Body of pancreas (tissue), 4 donors: ENCODE results near the gene KIF1B. TPM values are rescaled to one million over a fixed set of nuclear protein-coding genes. Genes with fewer than 3 reads are reported as not detected.

Experiments used
- ATAC-seq: fragments of 150-250 bp; one replicate; pipeline ENCODE4 v1.9.1; 2016
- DNase-seq, 4 donors: peaks; one replicate each; pipeline ENCODE4 v3.0.0-alpha.2; 2019
- H3K27ac ChIP-seq, 4 donors: fragments of 200-600 bp; sonication (generic); 1 replicate in 3 of 4; 2 replicates in 1 of 4; pipeline versions ENCODE4 v1.5.1 to v1.6.1; 2016 to 2019; ENCODE audit warnings: mild to moderate bottlenecking in 1 of 4, mixed read lengths in 1 of 4, moderate library complexity in 1 of 4
- H3K27me3 ChIP-seq, 2 donors: fragments of 200-600 bp; sonication (generic); one replicate each; pipeline ENCODE4 v1.6.0; 2016; ENCODE audit warnings: mild to moderate bottlenecking in 1 of 2
- H3K36me3 ChIP-seq, 2 donors: fragments of 200-600 bp; sonication (generic); replicated peaks in 1 of 2; 2 replicates each; pipeline ENCODE4 v1.5.1; 2016; ENCODE audit warnings: low read depth in 2 of 2; ENCODE audit not compliant: insufficient read depth in 1 of 2
- H3K4me1 ChIP-seq: fragments of 200-600 bp; sonication (generic); one replicate; pipeline ENCODE4 v1.6.0; 2016
- H3K4me3 ChIP-seq, 2 donors: fragments of 200-600 bp; sonication (generic); 1 replicate in 1 of 2; 2 replicates in 1 of 2; pipeline ENCODE4 v1.5.1; 2016 to 2019
- H3K9me3 ChIP-seq, 3 donors: fragments of 200-600 bp; sonication (generic); 1 replicate in 2 of 3; 2 replicates in 1 of 3; pipeline ENCODE4 v1.5.1; 2016
- CTCF ChIP-seq, 7 experiments: fragments of 450-650 bp in 4 of 7; fragments of 200-600 bp in 3 of 7; sonication (generic) in 3 of 7; IDR thresholded peaks; one replicate each; pipeline ENCODE4 v1.5.1; 2016 to 2019; ENCODE audit warnings: antibody characterized with exemption in 7 of 7
- POLR2A ChIP-seq, 3 donors: fragments of 450-650 bp; IDR thresholded peaks; one replicate each; pipeline ENCODE4 v1.6.1; 2016; ENCODE audit warnings: antibody characterized with exemption in 3 of 3, mild to moderate bottlenecking in 2 of 3
- WGBS, 2 donors: methylation state at CpG; one replicate each; pipeline ENCODE4 v1.1.5; 2017; 5-methylcytosine and 5-hydroxymethylcytosine counted together
- intact Hi-C: fragments of 100-400 bp; cut with DNase I; formaldehyde crosslinking; loops from one replicate; pipeline ENCODE4 v1.15.1; 2023
- total RNA-seq, 2 donors: library from RNA; depleted of rRNA; stranded (reverse); fragments of >200 nt; gene quantifications; one replicate each; pipeline ENCODE4 v1.1.0, GENCODE V29; 2016

KIF1B gene
- total RNA-seq, 2 donors from 2014 or later, result 39.2 to 46.8 TPM

- Histone ChIP-seq H3K4me3 (no peak overlapping the region), H3K27ac (no peak overlapping the region), H3K27me3 (no peaks in the 10 kb centered on the region), H3K9me3 (no peaks in the 10 kb centered on the region), H3K4me1 (peaks cover 14% of the 10 kb centered on the region), H3K36me3 (peaks cover 0 to 4% of the 10 kb centered on the region in 2 donors)
- TF ChIP-seq POLR2A (IDR thresholded peaks at IDR 0.05), result no peak
- no peak for TF ChIP-seq CTCF (IDR thresholded peaks at IDR 0.05)
- 92 to 98% methylated on average over 4 of the region's 4 CpGs for WGBS, 2 donors
- intact Hi-C loops, result no loop called here
- no peak for ATAC-seq
- DNase-seq, result no peak
Measured at GRCh38 chr1:10383630-10384029, 173.3 kb downstream of the KIF1B start.

- intact Hi-C loops, result no loop called here
- TF ChIP-seq CTCF (IDR thresholded peaks at IDR 0.05) (no peak), POLR2A (IDR thresholded peaks at IDR 0.05) (no peak)
- Histone ChIP-seq H3K9me3 (no peaks in the 10 kb centered on the region), H3K4me3 (no peak overlapping the region), H3K27me3 (no peaks in the 10 kb centered on the region), H3K36me3 (no peaks in the 10 kb centered on the region), H3K4me1 (peaks cover 18% of the 10 kb centered on the region), H3K27ac (no peak overlapping the region)
- 91 to 92% methylated on average over 8 of the region's 8 CpGs for WGBS, 2 donors
- ATAC-seq (no peak), DNase-seq (no peak)
Measured at GRCh38 chr1:10384219-10384618, 173.8 kb downstream of the KIF1B start.

DNA sequence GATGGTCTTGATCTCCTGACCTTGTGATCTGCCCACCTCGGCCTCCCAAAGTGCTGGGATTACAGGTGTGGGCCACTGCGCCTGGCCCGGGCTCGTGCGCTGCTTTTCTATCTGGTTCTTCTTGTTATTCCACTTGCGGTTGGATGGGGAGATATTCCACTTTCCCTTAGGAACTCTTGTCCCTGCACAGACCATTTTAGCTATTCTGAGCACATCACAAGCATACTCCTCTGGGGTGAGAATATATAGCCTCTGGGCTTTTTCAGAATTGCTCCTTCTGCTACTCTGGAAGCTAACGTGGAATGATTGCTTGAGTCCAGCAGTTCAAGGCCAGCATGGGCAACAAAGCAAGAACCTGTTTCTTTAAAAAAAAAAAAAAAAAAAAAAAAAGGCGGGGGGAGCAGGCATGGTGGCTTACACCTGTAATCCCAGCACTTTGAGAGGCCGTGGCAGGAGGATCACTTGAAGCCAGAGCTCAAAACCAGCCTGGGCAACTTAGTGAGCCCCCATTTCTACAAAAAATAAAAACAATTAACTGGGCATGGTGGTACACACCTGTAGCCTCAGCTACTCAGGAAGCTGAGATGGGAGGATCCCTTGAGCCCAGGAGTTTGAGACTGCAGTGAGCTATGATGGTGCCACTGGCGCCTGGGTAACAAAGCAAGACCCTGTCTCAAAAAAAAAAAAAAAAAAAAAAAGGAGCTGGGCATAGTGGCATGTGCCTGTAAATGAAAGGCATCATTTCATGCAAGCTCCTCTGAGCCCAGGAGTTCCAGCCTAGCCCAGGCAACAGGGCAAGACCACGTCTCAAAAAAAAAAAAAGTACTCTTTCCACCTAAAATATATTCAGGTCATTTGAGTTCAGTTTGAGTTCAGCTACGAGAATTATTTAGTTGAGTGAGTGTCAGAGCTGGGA lies 176.6 kb downstream of the KIF1B start:
- WGBS, 2 donors, result 77 to 83% methylated on average over 11 to 12 of the region's 12 CpGs
- intact Hi-C loops, result no loop called here
- peaks cover 21% of the 10 kb centered on the region for H3K4me1 ChIP-seq
- no peaks in the 10 kb centered on the region for H3K27me3 ChIP-seq
- no peak for ATAC-seq
- DNase-seq, result no peak
- no peaks in the 10 kb centered on the region for H3K9me3 ChIP-seq
- H3K27ac ChIP-seq, result peak overlapping the region in 2 of 4 donors; percentile 62 to 64
- no peaks in the 10 kb centered on the region for H3K36me3 ChIP-seq
- TF ChIP-seq POLR2A (IDR thresholded peaks at IDR 0.05) (no peak), CTCF (IDR thresholded peaks at IDR 0.05) (no peak)
- H3K4me3 ChIP-seq, result no peak overlapping the region

- peaks cover 21% of the 10 kb centered on the region for H3K4me1 ChIP-seq
- ATAC-seq (peak; percentile 64), DNase-seq (peak in 3 of 4 donors; percentile 13 to 24 (median 20))
- H3K27me3 ChIP-seq, result no peaks in the 10 kb centered on the region
- WGBS, 2 donors, result 39 to 48% methylated on average over 3 of the region's 3 CpGs
- no peaks in the 10 kb centered on the region for H3K36me3 ChIP-seq
- intact Hi-C loops, result no loop called here
- peak overlapping the region in 2 of 4 donors; percentile 62 to 64 for H3K27ac ChIP-seq
- H3K9me3 ChIP-seq, result no peaks in the 10 kb centered on the region
- H3K4me3 ChIP-seq, result no peak overlapping the region
- TF ChIP-seq POLR2A (IDR thresholded peaks at IDR 0.05) (no peak), CTCF (IDR thresholded peaks at IDR 0.05) (no peak)
Measured at GRCh38 chr1:10387677-10388386, 177.5 kb downstream of the KIF1B start.
